ENCODE results near the gene EML5.
"Not testable (repeated sequence)": the region's sequence is repeated elsewhere in the genome, so short reads cannot be mapped to it uniquely, and the experiment has no call there.

The EML5 gene

DNA sequence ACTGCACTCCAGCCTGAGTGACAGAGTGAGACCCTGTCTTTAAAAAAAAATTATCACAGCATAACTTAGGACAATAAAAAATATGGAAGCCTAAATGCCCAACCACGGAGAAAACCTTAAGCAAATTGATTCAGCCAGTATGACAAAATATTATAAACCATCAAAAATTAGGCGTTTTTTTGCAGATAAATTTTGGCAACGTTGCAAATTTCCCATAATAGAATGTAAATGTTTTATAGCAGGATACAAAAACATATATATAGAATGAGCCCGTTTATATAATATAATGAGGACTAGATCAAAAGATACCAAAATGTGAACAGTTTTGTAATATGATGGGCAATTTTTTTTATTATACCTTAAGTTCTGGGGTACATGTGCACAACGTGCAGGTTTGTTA is 6.8 kb upstream of the EML5 start:
- no peak for DNase-seq

DNA sequence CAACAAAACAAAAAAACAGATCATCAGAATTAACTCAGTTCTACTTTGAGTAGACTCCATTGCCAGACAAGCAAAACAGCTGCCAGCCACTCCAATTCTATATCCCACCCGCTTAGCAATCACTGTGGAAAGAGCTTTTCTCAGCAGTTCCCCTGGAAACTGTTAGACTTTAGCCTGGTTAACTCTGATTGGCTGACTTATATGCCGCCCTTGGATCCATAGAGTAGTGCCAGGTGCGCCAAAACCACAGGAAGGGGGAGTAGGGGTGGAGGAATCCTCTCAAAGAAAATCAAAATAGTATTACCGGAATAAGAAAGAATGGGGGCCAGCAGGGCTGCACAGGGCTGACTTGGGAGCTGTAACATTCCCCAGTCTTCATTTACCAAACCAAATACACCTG is 5.4 kb upstream of the EML5 start:
- no peak for DNase-seq

DNA sequence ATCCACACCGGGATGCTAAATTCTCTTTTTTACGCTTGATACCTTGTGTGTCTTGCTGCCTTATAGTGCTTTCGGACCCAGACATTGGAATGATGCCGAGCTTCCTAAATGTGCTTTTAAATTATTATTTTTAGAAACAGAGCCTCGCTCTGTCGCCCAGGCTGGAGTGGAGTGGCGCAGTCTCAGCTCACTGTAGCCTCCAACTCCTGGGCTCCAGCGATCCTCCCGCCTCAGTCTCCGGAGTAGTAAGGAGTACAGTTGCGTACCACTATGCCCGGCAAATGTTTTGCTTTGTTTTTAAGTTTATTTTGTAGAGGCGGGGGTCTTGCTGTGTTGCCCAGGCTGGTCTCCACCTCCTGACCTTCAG is 489 bp upstream of the EML5 start:
- no peak for DNase-seq

DNA sequence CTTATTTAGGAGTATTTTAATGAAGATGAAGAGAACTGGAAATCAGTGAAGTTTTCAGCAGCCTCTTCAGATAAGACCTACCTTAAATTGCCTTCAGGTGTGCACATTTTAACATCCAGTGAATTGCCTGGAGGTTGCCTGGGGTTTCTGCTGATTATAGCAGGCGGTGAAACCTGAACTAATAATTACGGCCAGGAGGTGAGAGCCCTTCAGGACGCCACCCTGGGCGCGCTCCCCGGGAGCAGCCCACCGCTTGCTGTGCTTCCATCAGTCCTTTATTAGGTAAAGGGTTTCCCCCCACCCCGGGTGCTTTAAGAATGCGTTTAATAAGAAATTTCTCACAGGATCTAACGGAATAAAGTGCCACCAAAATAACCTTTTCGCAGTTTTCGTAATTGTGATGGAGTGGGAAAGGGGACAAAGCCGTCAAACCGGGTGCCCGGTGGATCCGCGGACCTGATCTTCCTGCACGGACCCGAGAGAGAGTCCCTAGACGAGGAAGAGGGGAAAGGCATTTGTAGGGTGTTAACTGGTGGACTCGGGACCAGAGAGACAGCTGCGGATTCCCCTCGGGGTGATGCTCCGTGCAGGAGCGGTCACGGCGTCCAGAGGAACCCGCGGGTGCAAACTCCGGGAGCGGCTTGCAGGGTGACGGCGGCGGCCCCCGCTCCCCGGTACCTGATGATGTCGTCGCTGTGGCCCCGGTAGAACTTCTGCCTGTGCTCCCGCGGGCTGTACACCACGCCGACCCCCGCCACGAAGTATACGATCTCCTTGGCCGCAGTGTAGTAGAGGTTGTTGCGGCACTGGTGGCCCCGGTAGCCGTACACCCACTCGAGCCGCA is 902 bp downstream of the EML5 start:
- peak; percentile 17 for DNase-seq

- DNase-seq: no peak
Observed at GRCh38 chr14:88791252-88791621, 1.5 kb downstream of the EML5 start.

- no peak for DNase-seq
Observed at GRCh38 chr14:88790501-88791251, 2.1 kb downstream of the EML5 start.

DNA sequence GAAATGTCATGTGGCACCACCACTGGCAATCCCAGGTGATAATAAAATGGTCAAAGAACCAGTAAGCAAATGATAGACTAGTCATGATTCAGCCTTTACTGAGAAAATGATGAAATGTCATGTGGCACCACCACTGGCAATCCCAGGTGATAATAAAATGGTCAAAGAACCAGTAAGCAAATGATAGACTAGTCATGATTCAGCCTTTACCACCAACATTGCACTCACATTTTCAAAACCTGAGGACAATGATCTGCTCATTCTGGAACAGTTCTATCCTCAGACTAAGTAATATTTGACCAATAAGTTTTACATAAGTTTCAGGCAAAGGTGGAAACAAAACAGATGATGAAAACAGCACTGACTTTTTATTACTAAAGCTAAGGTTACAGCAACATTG is 3.2 kb downstream of the EML5 start:
- not testable (repeated sequence) for DNase-seq

DNA sequence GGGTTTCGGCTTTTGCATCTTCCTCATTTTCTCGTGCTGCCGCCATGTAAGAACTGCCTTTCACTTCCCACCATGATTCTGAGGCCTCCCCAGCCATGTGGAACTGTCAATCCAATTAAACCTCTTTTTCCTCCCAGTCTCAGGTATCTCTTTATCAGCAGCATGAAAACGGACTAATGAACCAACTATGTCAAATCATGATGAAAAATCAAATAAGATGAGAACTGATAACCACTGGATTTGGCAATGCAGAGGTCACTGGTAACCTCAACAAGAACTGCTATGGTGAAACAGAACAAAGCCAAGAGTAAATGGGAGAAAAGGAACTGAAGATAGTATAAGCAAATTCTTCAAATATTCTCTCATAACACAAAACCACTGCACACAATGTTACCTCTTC is 6.0 kb downstream of the EML5 start:
- DNase-seq: no peak

- no peak for DNase-seq
Observed at GRCh38 chr14:88785911-88786310, 6.8 kb downstream of the EML5 start.

- no peak for DNase-seq
Observed at GRCh38 chr14:88775532-88775931, 17.2 kb downstream of the EML5 start.

DNA sequence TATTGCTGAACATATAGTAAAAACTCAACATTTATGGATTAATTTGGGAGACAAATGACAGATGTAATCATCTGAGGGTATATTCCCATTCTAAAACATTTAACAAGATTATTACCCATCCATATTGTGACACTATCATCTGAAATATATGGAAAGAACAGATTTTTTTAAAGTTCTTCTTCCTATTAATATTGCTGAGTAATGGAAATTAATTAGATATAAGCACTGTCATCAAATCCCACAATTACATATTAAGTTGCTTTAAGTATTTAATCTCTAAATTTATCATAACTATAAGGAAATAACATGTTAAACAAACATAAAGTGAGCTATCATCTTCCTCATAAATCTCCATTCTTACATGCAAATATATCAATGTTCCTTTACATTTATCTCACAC is 22.0 kb downstream of the EML5 start:
- DNase-seq: no peak

GRCh38 chr14:88765130-88765529 is 27.6 kb downstream of the EML5 start:
- DNase-seq: no peak

DNA sequence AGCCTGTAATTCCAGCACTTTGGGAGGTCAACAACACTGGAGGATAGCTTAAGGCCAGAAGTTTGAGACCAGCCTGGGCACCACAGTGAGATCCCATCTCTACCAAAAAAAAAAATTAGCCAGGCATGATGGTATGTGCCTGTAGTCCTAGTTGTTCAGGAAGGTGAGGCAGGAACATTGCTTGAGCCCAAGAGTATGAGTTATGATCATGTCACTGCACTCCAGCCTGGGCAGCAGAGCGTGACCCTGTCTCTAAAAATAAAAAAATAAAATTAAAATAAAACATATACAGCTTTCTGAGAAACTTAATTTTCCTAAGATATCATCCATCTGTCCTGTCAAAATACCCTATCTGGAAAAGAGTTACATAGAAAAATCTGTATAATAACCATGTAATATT is 38.9 kb downstream of the EML5 start:
- no peak for DNase-seq

DNA sequence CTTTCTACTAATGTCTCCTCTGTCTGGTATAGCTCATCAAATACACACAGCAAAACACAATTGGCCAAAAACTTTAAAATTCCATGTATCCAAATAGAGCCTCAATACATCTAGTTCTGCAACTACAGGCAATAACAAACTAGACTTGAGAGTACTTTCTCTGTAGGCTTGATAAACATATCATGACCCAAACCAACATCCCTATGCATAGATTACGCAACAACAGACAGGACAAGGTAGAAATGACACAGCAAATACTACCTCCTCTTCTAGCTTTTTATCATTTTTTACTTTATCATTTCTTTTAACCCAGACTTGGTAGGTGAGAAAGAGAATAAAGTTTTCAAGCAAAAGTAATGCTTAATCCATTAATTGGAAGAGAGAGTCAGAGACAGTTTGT is 41.8 kb downstream of the EML5 start:
- no peak for DNase-seq

DNA sequence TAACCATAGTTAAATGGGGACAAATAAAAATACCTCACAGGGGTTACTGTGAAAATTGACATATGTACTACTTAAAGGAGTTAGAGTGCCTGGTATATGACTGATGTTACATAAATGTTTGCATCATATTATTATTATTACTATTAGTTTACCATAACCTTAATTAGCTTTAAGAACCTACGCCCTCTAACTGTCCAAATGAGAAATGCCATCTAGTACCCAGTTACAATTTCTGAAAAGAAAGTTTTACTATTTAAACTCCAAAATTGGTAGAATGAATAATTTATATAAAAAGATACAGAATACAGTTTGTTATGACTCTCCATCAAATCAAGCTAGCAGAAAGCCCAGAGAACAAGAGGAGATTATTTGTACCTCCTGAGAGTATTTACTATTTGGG is 42.3 kb downstream of the EML5 start:
- DNase-seq: no peak

- no peak for DNase-seq
Observed at GRCh38 chr14:88749139-88749538, 43.6 kb downstream of the EML5 start.

- no peak for DNase-seq
Observed at GRCh38 chr14:88748288-88748687, 44.5 kb downstream of the EML5 start.

GRCh38 chr14:88746052-88746451 is 46.7 kb downstream of the EML5 start:
- no peak for DNase-seq

GRCh38 chr14:88737245-88737644 is 55.5 kb downstream of the EML5 start:
- no peak for DNase-seq

- DNase-seq: no peak
Observed at GRCh38 chr14:88733121-88733520, 59.6 kb downstream of the EML5 start.

DNA sequence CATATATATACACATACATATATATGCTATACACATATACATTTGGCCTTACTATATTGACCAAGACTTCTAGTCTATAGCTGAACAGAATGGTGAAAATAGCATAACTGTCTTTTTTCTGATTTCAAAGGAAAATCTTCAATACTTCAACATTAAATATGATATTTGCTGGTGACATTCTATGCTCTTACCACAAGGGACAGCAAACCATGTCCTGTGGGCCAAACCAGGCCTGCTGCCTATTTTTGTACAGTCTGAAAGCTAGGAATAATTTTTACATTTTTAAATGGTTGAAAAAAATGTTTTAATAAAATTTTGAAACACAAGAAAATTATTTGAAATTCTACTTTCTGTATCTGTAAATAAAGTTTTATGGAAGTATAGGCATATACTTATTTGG is 63.6 kb downstream of the EML5 start:
- no peak for DNase-seq

DNA sequence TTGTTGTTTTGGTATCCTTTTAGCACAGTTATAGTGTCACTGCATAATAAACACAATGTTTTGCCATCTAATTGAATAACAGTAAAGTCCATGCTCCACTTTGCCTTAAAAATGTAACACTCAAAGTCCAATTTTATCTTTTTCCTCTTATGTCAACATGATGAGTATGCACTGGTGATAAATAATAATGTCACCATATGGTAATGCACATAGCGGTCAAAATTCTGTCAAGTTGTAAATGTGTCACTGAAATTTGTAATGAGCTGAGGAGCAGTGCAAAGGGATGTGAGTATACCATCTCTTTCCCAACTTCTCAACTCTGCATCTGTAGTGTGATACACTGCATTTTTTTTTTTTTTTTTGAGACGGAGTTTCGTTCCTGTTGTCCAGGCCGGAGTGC is 65.7 kb downstream of the EML5 start:
- DNase-seq: no peak

- DNase-seq: no peak
Observed at GRCh38 chr14:88710709-88711108, 82.0 kb downstream of the EML5 start.

- DNase-seq: no peak
Observed at GRCh38 chr14:88707088-88707487, 85.7 kb downstream of the EML5 start.

GRCh38 chr14:88706425-88706824 is 86.3 kb downstream of the EML5 start:
- DNase-seq: no peak

All from stimulated activated CD4-positive, alpha-beta T cell treated with anti-CD3 and anti-CD28 coated beads, Interleukin-1b, Interleukin-23, amount 100 ng/mL, for 48 hours (primary cell).